Activated B cell treated with CpG ODN at 0.5 μM for 24 hours (primary cell): Measurements from ENCODE around the gene TXNRD2. TPM values are rescaled to one million over a fixed set of nuclear protein-coding genes. Genes with fewer than 3 reads are reported as not detected.

Experiments used
- ATAC-seq: fragments of 200-7000 bp; cut with Tn5 transposase; one replicate; pipeline ENCODE4 v1.10.0; 2021; ENCODE audit warnings: low read depth, mild to moderate bottlenecking, moderate library complexity
- CTCF ChIA-PET: fragments of 350-600 bp; sonication (Branson Sonifier 250); formaldehyde crosslinking; loops from one replicate; lab custom pipeline; 2021; ENCODE audit warnings: antibody characterized with exemption; lab: Charles Lee
- POLR2A ChIA-PET: fragments of 350-600 bp; sonication (Branson Sonifier 250); formaldehyde crosslinking; loops from one replicate; lab custom pipeline; 2021; ENCODE audit warnings: antibody characterized with exemption; lab: Charles Lee
- DNase-seq: peaks from one replicate; pipeline ENCODE4 v3.0.0; 2022
- H3K27ac Mint-ChIP-seq: one replicate; pipeline ENCODE4 v1.8.0; 2020; ENCODE audit warnings: mixed read lengths
- H3K27me3 Mint-ChIP-seq: one replicate; pipeline ENCODE4 v1.8.0; 2021; ENCODE audit warnings: mixed read lengths
- H3K36me3 Mint-ChIP-seq: one replicate; pipeline ENCODE4 v1.8.0; 2021; ENCODE audit warnings: low read depth, mixed read lengths
- H3K4me1 Mint-ChIP-seq: one replicate; pipeline ENCODE4 v1.8.0; 2021; ENCODE audit warnings: mixed read lengths
- H3K4me3 Mint-ChIP-seq: one replicate; pipeline ENCODE4 v1.8.0; 2020; ENCODE audit warnings: mild to moderate bottlenecking, mixed read lengths
- H3K9me3 Mint-ChIP-seq: one replicate; pipeline ENCODE4 v1.8.0; 2020; ENCODE audit warnings: mixed read lengths
- CTCF ChIP-seq: fragments of 200-600 bp; IDR thresholded peaks from one replicate; pipeline ENCODE4 v1.8.0; 2022; ENCODE audit warnings: antibody characterized with exemption, mild to moderate bottlenecking
- intact Hi-C: fragments of 100-400 bp; cut with micrococcal nuclease; formaldehyde crosslinking; loops from one replicate; pipeline ENCODE4 v1.15.1; 2024
- total RNA-seq: library from RNA; stranded (reverse); gene quantifications from 2 replicates; pipeline ENCODE4 v1.2.3, GENCODE V29; 2022

The TXNRD2 gene
- total RNA-seq, 1 donor from 2014 or later = 31.2 TPM

- Mint-ChIP-seq H3K27me3 (no peaks in the 10 kb centered on the region), H3K9me3 (no peaks in the 10 kb centered on the region), H3K36me3 (peaks cover 12% of the 10 kb centered on the region), H3K4me3 (no peak overlapping the region), H3K4me1 (peaks cover 9% of the 10 kb centered on the region), H3K27ac (no peak overlapping the region)
- no peak for TF ChIP-seq CTCF
- intact Hi-C loops = no loop called here
- DNase-seq (no peak), ATAC-seq (no peak)
- CTCF ChIA-PET = interaction anchor here (1.0 to 3.0 kb wide), 2 partner anchors 16 to 42 kb away, joined by 3 to 33 read pairs; no protein-coding TSS in a partner anchor
- POLR2A ChIA-PET = no interaction called here
These were observed 30.6 kb upstream of the TXNRD2 start for GRCh38 chr22:19972251-19972650.

- peaks cover 9% of the 10 kb centered on the region for H3K4me1 Mint-ChIP-seq
- intact Hi-C loops = loop anchor here (2.0 kb wide), 2 partner anchors 67 to 145 kb away; partner anchors contain the start of genes RANBP1 and TRMT2A
- H3K27me3 Mint-ChIP-seq = no peaks in the 10 kb centered on the region
- H3K36me3 Mint-ChIP-seq = peaks cover 20% of the 10 kb centered on the region
- no peak overlapping the region for H3K4me3 Mint-ChIP-seq
- no peak for ATAC-seq
- no peak overlapping the region for H3K27ac Mint-ChIP-seq
- ChIA-PET POLR2A (interaction anchor here (0.8 kb wide), 1 partner anchor 55 kb away, joined by 3 read pairs; no protein-coding TSS in a partner anchor), CTCF (interaction anchor here (1.0 to 3.0 kb wide), 4 partner anchors 15 to 186 kb away, joined by 3 to 33 read pairs (median 4); no protein-coding TSS in a partner anchor)
- TF ChIP-seq CTCF = no peak
- no peak for DNase-seq
- H3K9me3 Mint-ChIP-seq = no peaks in the 10 kb centered on the region
These were observed 29.9 kb upstream of the TXNRD2 start for GRCh38 chr22:19971276-19972124.

GRCh38 chr22:19970479-19971275 is 29.1 kb upstream of the TXNRD2 start:
- TF ChIP-seq CTCF = peak; percentile 43
- Mint-ChIP-seq H3K27ac (no peak overlapping the region), H3K4me1 (peaks cover 9% of the 10 kb centered on the region), H3K4me3 (no peak overlapping the region), H3K27me3 (no peaks in the 10 kb centered on the region), H3K36me3 (peaks cover 20% of the 10 kb centered on the region), H3K9me3 (no peaks in the 10 kb centered on the region)
- ATAC-seq (peak; percentile 87), DNase-seq (peak; percentile 74)
- CTCF ChIA-PET = interaction anchor here (1.0 to 3.0 kb wide), 4 partner anchors 17 to 186 kb away, joined by 3 to 33 read pairs (median 4); no protein-coding TSS in a partner anchor
- intact Hi-C loops = loop anchor here (1.0 to 2.0 kb wide), 8 partner anchors 43 to 315 kb away; partner anchors contain the start of genes RANBP1, TRMT2A and ZDHHC8
- POLR2A ChIA-PET = interaction anchor here (0.8 to 0.9 kb wide), 2 partner anchors 15 to 56 kb away, joined by 3 read pairs; no protein-coding TSS in a partner anchor

GRCh38 chr22:19970031-19970478 is 28.4 kb upstream of the TXNRD2 start:
- Mint-ChIP-seq H3K27me3 (no peaks in the 10 kb centered on the region), H3K9me3 (no peaks in the 10 kb centered on the region), H3K36me3 (peaks cover 21% of the 10 kb centered on the region), H3K27ac (no peak overlapping the region), H3K4me1 (peaks cover 5% of the 10 kb centered on the region), H3K4me3 (no peak overlapping the region)
- intact Hi-C loops = loop anchor here (1.0 to 2.0 kb wide), 8 partner anchors 43 to 315 kb away; partner anchors contain the start of genes RANBP1, TRMT2A and ZDHHC8
- ATAC-seq = no peak
- POLR2A ChIA-PET = interaction anchor here (0.9 kb wide), 1 partner anchor 15 kb away, joined by 3 read pairs; no protein-coding TSS in a partner anchor
- CTCF ChIA-PET = interaction anchor here (0.7 to 3.0 kb wide), 5 partner anchors 14 to 239 kb away, joined by 3 to 33 read pairs (median 3); no protein-coding TSS in a partner anchor
- DNase-seq = no peak
- no peak for TF ChIP-seq CTCF
